GM21529 (cell line): ENCODE measurements around the gene CFAP43.
A peak's percentile ranks its signal among the peaks of the same experiment; 100 is the strongest.

Experiments
- ATAC-seq: cut with Tn5 transposase; IDR thresholded peaks from one replicate; pipeline ENCODE4 v1.9.1; 2021; ENCODE audit not compliant: unreplicated experiment

CFAP43 gene, protein sequence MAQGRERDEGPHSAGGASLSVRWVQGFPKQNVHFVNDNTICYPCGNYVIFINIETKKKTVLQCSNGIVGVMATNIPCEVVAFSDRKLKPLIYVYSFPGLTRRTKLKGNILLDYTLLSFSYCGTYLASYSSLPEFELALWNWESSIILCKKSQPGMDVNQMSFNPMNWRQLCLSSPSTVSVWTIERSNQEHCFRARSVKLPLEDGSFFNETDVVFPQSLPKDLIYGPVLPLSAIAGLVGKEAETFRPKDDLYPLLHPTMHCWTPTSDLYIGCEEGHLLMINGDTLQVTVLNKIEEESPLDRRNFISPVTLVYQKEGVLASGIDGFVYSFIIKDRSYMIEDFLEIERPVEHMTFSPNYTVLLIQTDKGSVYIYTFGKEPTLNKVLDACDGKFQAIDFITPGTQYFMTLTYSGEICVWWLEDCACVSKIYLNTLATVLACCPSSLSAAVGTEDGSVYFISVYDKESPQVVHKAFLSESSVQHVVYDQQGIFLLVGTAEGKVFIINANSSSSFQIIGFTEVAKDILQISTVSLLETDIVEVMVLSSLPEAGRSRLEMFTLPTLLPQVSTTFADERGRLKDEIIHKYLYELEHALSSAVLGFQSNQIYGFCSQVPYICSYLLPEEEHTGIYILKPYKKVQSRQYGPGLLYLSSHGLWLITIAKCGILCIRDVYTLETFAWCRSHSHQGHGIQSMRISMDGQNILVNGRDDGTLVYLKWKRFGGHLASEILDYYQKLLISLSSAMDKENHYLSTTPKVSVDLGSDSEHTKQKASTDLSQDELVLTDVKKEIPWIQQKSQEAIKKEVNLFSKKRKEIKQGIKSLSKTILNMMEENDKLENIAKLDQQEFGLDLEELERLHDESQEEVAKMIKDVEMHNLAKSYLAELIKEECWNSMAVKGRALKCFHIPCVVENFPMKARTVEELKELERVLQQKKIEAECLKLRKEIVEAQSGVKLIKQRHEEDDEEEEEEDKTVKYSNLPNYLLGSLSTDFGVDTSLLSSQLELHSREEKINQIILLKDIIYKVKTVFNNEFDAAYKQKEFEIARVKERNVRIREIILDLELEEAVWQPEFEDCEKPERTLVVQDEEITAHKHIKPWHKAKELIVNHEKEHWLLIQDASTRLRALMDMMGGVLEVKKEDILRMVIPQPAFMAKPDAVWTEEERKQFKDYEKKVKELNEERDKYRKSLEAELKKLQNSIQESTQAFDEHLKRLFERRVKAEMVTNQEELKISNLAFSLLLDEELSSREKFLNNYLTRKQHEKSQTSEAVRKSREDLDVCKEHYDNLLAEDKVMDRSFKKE (N-terminal part only)

DNA sequence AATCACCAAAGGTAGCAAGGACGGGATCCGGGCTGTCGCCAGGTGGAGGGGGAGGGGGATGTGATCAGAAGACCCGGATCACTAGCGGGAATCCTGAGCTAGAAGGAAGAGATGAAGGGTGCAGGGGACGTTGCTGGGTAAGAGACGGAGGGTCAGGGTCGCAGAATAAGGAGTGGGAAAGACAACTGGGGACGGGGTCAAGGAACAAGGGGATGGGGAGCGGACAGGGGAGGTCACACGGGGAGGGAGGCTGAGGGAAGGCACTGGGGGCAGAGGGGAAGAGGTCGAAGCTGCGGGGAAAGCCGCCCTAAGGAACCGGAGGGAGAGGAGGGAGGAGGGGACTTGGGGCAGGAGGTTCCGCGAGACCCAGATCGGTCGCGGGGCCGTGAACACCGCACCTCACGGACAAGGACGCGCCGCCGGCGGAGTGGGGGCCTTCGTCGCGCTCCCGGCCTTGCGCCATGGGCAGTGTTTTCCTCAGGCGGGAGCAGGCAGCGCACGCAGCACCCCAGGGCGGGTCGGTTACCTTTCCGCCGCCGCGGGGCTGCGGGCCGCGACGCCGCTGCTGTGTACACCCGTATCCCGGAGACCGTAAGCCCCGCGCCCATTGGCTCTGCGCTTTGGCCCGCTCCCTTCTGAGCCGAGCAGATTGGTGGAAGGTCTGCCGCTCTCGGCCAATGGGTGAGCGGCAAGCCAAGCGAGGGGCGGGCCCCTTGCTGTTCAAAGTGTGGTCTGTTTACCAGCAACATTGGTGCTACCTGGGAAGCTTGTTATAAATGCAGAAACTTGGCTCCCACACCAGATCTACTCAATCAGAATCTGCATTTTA lies at the start of gene CFAP43:
Gene CFAP43 (minus strand): TSS at position 581 of the 829 bp plus-strand sequence. CDS start 118 bp downstream, at position 463.
- peak; percentile 100 for ATAC-seq

- no peak for ATAC-seq
These were observed 49.5 kb upstream of the CFAP43 start for GRCh38 chr10:104281694-104282093.

GRCh38 chr10:104279550-104280259 lies 47.5 kb upstream of the CFAP43 start:
- ATAC-seq, result no peak

DNA sequence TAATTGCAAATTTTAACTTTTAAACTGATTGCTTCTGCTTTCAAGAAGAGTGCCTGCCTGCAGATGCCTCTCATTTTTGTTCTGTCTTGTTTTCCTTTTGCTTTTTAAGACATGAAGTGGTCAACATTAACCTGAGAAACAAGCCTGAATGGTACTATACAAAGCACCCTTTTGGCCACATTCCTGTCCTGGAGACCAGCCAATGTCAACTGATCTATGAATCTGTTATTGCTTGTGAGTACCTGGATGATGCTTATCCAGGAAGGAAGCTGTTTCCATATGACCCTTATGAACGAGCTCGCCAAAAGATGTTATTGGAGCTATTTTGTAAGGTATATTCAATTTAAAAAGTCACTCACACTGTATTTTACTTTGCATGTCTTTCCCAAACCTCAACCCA lies 45.6 kb upstream of the CFAP43 start:
- ATAC-seq, result no peak

DNA sequence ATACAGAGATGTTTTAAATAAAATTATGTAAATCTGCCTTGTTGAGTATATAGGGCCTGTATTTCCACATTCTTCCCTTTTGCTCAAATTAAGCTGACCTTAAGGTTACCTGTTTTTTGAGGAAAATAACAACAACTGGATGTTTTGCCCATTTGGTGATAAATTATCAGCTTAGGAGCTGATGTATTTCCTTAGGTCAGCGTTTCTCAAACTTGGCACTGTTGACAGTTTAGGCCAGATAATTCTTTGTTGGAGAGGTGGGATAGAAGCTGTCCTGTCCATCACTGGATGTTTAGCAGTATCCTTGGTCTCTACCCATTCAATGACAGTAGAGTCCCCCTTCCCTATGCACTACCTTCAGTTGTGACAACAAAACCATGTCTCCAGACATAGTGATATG lies 44.0 kb upstream of the CFAP43 start:
- ATAC-seq, result no peak

DNA sequence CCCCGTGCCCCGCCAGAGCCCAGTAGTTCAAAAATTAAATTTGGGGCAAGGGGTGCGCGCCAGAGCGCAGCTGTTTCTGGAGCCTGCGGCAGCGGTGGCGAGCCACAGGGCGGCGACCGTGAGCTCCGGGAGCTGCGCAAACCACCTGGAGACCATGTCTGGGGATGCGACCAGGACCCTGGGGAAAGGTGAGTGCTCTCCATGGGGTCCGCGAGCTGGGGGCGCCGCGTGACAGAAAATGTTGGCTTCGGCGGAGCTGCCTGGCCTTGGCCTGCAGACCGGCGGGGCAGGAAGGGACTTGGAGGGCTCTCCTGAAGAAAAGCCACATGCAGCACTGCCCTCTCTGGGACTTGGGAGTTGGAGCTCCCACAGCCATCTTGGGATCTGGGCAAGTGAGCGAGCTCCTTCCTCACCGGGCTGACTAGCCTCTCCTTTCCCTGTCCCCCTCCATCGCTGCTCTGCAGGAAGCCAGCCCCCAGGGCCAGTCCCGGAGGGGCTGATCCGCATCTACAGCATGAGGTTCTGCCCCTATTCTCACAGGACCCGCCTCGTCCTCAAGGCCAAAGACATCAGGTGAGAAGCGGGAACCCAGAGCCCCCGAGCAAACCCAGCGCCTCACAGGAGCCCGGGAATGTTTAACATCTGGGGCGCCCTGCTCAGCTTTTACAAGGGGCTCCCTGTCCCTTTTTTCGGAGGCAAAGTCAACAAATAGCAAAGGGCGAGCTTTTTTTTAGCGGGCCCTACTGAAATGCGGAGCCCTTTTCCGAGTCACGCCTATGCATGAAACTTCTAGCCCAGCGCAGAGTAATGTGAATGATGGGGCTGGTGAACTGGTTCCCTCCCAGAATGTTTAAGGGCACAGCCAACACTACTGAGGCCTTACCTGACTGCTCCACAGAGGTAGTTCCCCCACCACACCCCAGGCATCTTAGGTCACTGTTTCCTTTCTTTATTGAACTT lies 42.9 kb upstream of the CFAP43 start:
- peak; percentile 80 for ATAC-seq

DNA sequence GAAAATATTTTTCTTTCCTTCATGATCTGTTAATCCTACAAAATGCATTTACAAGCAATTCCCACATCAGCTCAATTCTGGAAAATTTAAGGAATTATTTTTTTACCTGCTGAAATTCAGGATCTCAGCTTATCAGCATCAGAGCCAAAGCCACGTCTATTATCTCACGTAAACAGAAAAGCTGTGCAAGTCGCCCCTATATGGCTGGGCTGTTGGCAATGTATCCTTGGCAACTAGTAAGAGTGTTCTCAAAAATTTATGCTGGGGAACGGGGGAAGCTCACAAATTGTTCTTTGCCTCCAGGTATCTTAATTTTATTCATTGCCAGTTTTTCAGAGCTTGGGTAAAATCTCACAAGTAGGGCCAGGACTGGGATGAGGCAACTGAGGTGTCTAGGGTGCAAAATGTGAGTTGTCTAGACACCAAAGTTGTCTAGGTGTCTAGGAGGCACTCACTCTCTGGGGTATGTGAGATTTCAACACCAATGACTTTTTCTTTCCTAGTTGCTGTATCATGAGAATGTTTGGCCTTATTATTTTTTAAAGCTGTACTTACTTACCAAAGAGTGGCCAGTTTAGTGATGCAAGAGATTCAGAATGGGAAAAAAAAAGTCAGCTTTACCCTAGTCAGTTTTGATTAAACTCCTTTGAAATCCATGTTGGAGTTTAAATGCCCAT lies 41.9 kb upstream of the CFAP43 start:
- ATAC-seq, result no peak

- no peak for ATAC-seq
These were observed 41.1 kb upstream of the CFAP43 start for GRCh38 chr10:104273286-104273685.

DNA sequence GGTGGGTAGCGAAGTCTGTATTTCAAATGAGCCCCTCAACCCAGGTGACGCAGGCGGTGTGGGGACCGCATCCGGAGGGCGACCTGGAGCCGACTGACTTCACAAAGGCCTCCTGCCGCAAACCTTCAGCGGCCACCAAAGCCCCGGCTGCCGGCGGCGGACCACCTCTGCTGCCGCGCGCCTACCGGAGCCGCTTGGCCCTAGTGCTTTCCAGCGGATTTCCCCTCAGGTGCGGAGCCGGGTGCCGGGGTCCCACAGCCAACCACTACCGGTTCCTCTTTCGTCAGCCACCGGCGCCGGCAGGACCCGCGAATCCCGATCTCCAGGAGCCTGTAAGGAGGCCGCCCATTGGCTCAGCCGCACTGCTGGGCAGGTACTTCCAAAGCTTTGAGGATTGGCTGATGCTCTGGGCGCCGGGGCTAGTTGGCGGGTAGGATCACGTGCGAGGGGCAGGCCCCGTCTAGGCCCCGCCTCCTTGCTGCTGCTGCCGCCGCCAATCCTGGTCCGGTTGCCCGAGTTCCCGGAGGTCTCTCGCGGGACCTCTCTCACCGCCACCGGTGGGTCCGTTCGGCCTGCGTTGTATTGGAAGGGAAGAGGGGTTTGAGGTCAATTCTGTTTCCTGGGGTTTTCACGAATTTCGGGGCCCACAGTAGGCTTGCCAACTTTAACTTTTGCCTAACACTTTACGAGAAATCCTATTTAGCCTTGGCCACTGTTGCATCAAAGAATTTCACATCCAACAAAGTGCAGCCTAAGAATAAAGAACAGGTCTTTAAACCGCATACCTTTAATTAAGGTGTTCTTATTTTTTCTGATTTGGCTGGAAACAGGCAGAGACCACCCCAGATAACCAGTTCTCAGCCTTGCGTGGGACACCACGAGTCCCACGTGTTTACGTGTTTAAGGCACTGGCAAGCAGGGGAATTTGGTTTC lies 36.8 kb upstream of the CFAP43 start, which contains the start of gene GSTO2:
Gene GSTO2 (plus strand): TSS at position 472 of the 933 bp plus-strand sequence. CDS start 5,732 bp downstream, outside the sequence.
- ATAC-seq, result peak; percentile 99

- ATAC-seq, result no peak
These were observed 36.2 kb upstream of the CFAP43 start for GRCh38 chr10:104268405-104268712.

GRCh38 chr10:104267721-104268404 lies 35.7 kb upstream of the CFAP43 start:
- no peak for ATAC-seq

DNA sequence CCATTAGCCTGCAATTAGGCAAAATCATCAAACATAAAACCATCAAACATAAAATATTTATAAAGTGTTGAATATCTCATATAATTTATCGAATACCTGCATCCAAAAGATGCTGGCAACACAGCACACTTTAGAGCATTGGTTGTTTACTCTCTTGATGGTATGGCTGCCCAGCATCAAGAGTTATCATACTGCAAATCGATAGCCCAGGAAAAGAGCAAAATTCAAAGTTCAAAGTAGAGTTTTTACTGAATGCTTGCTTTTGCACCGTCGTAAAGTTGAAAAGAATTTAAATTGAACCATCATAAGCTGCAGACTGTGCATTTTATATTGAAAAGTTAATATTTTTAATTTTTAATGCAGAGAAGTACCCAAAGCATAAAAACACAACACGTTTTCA lies 32.6 kb upstream of the CFAP43 start:
- ATAC-seq, result no peak

DNA sequence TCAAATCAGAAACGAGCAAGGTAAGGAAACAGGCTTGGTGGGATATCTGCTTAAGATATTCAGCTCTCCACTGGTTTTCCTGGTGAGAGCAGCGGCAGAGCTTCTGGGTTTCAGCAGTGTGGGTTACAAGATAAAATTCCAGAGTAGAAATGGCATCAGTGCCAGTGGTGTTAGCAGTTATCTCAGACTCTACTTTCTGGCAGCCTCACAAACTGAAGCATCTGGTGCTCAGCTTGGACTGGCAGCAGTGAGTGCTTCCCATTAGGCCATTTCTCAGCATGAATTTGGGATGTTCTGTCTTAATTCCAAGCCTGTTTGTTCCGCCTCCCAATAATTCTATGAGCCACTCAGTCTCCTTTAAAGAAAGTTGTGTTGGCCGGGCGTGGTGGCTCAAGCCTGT lies 29.9 kb upstream of the CFAP43 start:
- ATAC-seq, result no peak

DNA sequence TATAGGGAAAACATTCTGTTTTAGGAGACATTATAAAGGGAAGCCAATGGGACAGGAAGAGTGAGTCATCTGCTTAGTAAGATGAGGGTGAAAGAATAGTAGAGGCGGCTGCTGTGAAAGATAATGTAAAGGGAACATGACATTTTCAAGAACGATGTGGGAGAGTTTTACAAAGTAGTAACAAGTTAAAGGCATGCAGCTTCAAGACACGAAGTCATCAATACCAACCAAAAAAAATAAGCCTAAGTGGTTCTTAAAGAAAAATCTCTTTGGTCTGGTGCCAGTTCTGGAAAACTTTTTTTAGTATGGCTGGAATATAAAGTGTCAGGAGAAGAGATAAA lies 28.6 kb upstream of the CFAP43 start:
- ATAC-seq, result no peak

DNA sequence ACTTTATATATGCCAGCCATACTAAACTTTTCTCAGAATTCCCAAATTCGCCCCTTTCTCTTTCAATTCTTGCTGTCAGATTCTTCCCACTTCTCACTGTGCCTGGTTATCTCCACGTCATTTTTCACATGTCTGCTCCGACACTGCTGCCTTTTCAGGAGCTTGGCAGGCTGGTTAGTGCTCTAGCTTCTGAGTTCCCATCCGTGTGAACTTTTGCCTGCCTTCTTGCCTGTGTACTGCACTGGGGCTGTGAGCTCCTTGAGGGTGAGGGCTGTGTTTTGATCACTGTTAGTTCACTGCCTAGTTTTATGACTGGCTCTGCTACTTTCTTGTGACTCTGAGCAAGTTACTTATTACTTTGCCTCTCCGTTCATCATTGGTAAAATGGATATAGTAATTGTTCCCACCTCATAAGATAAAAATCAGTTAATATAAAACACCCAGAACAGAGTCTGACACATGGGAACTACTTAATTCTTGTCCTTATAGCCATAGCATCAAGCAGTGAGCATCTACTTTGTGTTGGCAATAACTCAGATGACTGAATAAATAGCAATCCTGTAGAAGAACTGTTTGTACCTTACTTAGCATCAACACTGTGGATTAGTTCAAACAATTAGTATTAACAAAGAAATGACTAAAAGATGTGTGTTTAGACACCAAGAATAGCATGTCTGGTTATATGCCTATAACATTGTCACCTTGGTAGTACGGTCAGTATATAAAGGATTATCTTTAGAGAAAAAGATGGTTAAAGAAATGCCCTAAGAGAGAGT lies 28.0 kb upstream of the CFAP43 start:
- no peak for ATAC-seq

GRCh38 chr10:104259456-104259855 lies 27.3 kb upstream of the CFAP43 start:
- no peak for ATAC-seq
